HFF-Myc (cell line): Measurements from ENCODE around the gene FYTTD1.
A peak's percentile ranks its signal among the peaks of the same experiment; 100 is the strongest.

Experiments
- DNase-seq: peaks from one replicate; pipeline ENCODE4 v3.0.0-alpha.2; 2011; ENCODE audit warnings: low read depth; ENCODE audit errors: extremely low read depth
- H3K4me3 ChIP-seq: replicated peaks from 2 replicates; pipeline ENCODE4 v1.5.1; 2011; ENCODE audit warnings: low read depth, mild to moderate bottlenecking, control low read depth, low read length
- TF ChIP-seq, protein P1 (sequence below): IDR thresholded peaks from 2 replicates; pipeline ENCODE4 v1.5.1; 2012; ENCODE audit warnings: mild to moderate bottlenecking, low read depth, low read length, control low read depth; ENCODE audit errors: missing control alignments

FYTTD1 gene

DNA sequence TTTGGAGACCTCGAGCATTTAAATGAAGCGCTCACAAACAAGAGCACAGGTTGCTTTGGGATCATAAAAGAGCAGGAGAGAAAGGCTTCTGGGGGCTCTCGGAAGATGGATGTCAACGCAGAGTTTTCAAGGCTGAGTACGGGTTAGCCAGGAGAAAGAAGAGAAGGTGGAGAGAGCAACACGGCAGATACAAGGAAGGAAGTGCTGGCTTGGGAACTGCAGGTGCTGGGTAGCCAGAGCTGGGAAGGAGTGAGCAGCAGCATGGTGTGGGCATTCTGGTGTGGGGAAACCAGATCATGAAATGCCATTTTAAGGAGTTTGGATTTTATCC, 12.4 kb upstream of the FYTTD1 start:
- TF ChIP-seq, protein P1, sequence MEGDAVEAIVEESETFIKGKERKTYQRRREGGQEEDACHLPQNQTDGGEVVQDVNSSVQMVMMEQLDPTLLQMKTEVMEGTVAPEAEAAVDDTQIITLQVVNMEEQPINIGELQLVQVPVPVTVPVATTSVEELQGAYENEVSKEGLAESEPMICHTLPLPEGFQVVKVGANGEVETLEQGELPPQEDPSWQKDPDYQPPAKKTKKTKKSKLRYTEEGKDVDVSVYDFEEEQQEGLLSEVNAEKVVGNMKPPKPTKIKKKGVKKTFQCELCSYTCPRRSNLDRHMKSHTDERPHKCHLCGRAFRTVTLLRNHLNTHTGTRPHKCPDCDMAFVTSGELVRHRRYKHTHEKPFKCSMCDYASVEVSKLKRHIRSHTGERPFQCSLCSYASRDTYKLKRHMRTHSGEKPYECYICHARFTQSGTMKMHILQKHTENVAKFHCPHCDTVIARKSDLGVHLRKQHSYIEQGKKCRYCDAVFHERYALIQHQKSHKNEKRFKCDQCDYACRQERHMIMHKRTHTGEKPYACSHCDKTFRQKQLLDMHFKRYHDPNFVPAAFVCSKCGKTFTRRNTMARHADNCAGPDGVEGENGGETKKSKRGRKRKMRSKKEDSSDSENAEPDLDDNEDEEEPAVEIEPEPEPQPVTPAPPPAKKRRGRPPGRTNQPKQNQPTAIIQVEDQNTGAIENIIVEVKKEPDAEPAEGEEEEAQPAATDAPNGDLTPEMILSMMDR = no peak
- peak overlapping the region; percentile 84 for H3K4me3 ChIP-seq
- DNase-seq = no peak

DNA sequence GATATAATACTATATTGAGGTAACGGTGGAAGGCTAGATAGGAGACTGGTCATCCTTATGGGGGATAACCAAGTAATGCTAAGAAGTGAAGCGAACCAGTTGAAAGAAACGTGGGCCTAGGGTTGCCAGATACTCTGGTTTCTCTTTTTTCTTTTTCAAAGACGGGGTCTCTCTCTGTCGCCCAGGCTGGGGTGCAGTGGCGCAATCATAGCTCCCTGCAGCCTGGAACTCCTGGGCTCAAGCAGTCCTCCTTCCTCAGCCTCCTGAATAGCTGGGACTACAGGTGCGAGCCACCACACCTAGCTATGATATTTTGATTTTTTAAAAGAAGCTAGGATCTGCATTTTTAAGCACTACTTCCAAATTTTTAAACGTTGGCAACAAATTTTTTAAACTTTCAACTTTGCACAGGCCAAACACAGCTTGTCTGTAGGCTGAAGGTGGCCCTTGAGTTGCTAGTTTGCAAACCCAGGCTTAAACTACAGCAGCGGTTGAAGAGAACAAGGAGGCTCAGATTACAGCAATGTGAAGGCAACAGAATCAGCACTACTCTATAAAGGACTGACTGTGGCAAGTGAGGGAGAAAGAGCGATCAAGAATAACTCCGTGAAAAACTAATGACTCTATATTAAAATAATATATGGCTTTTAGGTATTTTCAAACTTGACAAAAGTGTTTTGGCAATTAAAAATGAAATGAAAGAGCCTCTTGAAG, 11.8 kb upstream of the FYTTD1 start:
- TF ChIP-seq, protein P1 = no peak
- H3K4me3 ChIP-seq = peak overlapping the region; percentile 84

DNA sequence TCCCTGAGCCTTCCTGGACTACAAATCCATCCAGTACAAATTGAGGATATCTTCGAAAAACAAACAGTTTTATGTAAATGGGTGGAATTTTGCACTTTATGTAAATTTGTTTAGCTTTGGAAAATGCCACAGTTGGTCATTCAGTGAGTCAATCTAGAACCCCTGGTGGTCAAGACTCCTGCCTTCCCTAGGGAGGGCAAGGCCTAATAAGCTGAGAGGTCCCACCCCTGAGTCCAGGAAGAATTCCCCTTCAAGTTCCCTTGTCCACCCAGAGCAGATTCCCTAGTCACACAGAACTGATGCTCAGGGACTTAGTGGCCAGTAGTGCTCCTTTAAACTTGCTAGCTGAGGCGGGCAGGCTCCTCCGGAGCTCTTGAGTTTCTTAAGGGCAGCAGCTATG, 6.9 kb upstream of the FYTTD1 start:
- no peak overlapping the region for H3K4me3 ChIP-seq
- TF ChIP-seq, protein P1 = no peak
- no peak for DNase-seq

More for the DNA sequence above, 11.8 kb upstream of the FYTTD1 start:
- DNase-seq = no peak

DNA sequence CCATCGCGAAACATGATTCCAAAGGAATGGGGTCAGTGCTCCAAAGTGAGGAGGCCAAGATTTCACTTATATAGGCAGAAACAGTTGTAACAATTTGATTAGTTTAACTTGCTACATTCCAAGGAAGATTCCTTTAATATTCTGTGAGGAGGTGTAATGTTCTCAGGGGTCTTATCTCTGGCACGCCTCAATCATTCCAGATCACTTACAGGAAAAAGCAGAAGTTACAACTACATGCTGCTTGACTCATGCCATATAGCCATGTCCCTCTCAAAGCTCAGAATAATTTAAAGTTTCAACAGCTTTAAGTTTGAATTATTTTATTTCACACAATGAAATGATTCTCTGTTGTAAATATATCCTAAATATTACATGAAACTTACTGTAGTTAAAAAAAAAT, 3.5 kb upstream of the FYTTD1 start:
- no peak for DNase-seq

DNA sequence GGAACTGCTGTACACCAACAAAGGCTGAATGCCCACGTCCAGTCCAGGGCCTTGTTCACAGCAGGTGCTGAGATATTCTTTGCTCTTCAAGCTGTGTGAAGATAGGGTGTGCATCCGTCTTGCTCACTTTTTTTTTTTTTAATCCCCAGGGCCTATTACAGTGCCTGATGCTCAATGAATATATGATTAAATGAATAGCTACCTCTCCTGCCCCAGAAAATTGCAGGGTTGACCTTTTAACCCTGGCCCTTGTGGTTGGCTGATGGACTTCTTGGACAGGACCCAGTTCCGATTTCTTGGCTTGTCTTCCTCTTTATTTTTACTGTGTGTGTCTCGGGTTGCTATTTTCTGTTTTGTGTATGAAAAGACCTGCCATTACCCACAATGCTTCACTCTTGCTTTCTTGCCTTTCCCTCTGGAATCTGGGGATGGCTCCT, 2.9 kb upstream of the FYTTD1 start:
- TF ChIP-seq, protein P1 = no peak
- no peak overlapping the region for H3K4me3 ChIP-seq
- DNase-seq = no peak

More for the DNA sequence above, 3.5 kb upstream of the FYTTD1 start:
- H3K4me3 ChIP-seq = no peak overlapping the region
- TF ChIP-seq, protein P1 = no peak

DNA sequence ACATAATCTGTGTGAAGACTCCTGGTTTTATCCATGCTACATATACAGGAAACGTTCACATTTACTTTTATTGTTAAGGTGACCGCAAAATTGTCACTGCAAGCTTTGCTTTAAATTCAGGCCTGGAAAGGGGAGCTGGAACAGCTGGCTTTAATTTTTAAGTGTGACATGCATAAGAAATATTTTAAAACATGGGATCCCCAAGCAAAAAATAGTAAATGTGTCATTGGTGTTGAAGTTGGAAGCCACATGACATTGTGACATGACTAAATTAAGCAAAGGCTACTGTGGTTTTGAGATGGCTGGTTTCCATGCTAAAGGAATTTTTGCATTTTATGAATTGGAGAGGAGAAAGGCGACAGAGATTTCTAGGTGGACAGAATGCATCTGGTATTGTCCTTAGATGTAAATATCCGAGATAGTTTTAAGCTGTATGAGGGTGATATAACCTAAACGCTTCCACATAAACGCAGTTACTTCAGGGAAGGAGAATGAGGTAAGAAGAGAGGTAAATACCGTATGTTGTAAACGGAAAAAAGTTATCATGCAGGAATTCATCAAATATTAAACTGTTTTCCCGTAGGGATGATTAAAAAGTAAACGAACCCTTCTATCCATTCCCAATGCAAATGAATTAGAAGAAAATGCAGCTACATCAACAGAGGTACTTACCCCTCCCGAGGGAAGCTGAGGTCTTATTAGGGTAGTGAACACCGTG, 927 bp upstream of the FYTTD1 start:
- DNase-seq = peak; percentile 40
- peak overlapping the region; percentile 74 for H3K4me3 ChIP-seq
- TF ChIP-seq, protein P1 = no peak
